Endothelial cell of umbilical vein (primary cell): ENCODE results near the gene UROD. TPM values are rescaled to one million over a fixed set of nuclear protein-coding genes. Genes with fewer than 3 reads are reported as not detected.

Source experiments
- BruUV-seq: library from RNA; stranded (reverse); fragments of 400-500 nt; replicated peaks from 2 replicates; lab custom pipeline; 2021; lab: Mats Ljungman, UMichigan
- CTCF ChIA-PET: fragments of 300-600, 350-600 bp; sonication (Branson Sonifier 250); formaldehyde crosslinking; loops from one replicate; lab custom pipeline; 2021; ENCODE audit warnings: antibody characterized with exemption, inconsistent platforms; lab: Charles Lee
- POLR2A ChIA-PET: fragments of 300-600, 350-600 bp; sonication (Branson Sonifier 250); formaldehyde crosslinking; loops from one replicate; lab custom pipeline; 2021; ENCODE audit warnings: antibody characterized with exemption, inconsistent platforms; lab: Charles Lee
- DNase-seq: peaks from one replicate; pipeline ENCODE4 v3.0.0-alpha.2; 2011; ENCODE audit warnings: low read depth, low spot score
- FAIRE-seq: peaks from 2 replicates; lab custom pipeline; 2011; peaks lifted over from hg19 to GRCh38; lab: Jason Lieb, UNC
- H2AFZ ChIP-seq: 2 replicates; pipeline ENCODE4 v1.6.0; 2012; ENCODE audit warnings: low read depth, low read length, control low read depth, inconsistent platforms
- H3K27ac ChIP-seq: 2 replicates; pipeline ENCODE4 v1.5.1; 2011; ENCODE audit warnings: low read depth, mild to moderate bottlenecking, control low read depth, low read length, moderate library complexity; ENCODE audit not compliant: insufficient read depth
- H3K27me3 ChIP-seq, 2 experiments: 2 replicates each; pipeline versions ENCODE4 v1.6.0 to v1.6.1; 2011; ENCODE audit warnings: low read length in 2 of 2, mixed read lengths in 1 of 2; ENCODE audit not compliant: control insufficient read depth in 2 of 2, insufficient read depth in 2 of 2
- H3K36me3 ChIP-seq, 2 experiments: 2 replicates in 1 of 2; 3 replicates in 1 of 2; pipeline ENCODE4 v1.5.1; 2011; ENCODE audit warnings: low read length in 2 of 2, mild to moderate bottlenecking in 1 of 2, moderate library complexity in 1 of 2; ENCODE audit not compliant: control insufficient read depth in 2 of 2, insufficient read depth in 2 of 2; ENCODE audit errors: extremely low read depth in 1 of 2
- H3K4me1 ChIP-seq: 3 replicates; pipeline ENCODE4 v1.5.1; 2011; ENCODE audit warnings: mild to moderate bottlenecking, low read length; ENCODE audit not compliant: control insufficient read depth, insufficient read depth; ENCODE audit errors: extremely low read depth
- H3K4me2 ChIP-seq: 2 replicates; pipeline ENCODE4 v1.6.1; 2011; ENCODE audit warnings: low read length, control low read depth, mixed read lengths; ENCODE audit not compliant: insufficient read depth
- H3K4me3 ChIP-seq, 3 experiments: fragments of 200-600 bp in 1 of 3; sonication (generic), shearing (Covaris generic) in 1 of 3; replicated peaks in 1 of 3; 2 replicates each; pipeline ENCODE4 v1.5.1; 2011 to 2016; ENCODE audit warnings: control low read depth in 3 of 3, low read length in 3 of 3, mild to moderate bottlenecking in 2 of 3, inconsistent platforms in 1 of 3, low read depth in 1 of 3, moderate library complexity in 1 of 3; ENCODE audit not compliant: insufficient read depth in 1 of 3
- H3K79me2 ChIP-seq: 2 replicates; pipeline ENCODE4 v1.6.0; 2012; ENCODE audit warnings: low read length, inconsistent platforms; ENCODE audit not compliant: control insufficient read depth, insufficient read depth
- H3K9ac ChIP-seq: replicated peaks from 2 replicates; pipeline ENCODE3; 2011; ENCODE audit warnings: low read length, control low read depth; ENCODE audit not compliant: insufficient read depth; ENCODE audit errors: extremely low read depth
- H3K9me1 ChIP-seq: replicated peaks from 3 replicates; pipeline ENCODE4 v1.6.0; 2011; ENCODE audit warnings: mild to moderate bottlenecking, low read length; ENCODE audit not compliant: control insufficient read depth, insufficient read depth; ENCODE audit errors: extremely low read depth
- H3K9me3 ChIP-seq: replicated peaks from 2 replicates; pipeline ENCODE4 v1.5.1; 2012; ENCODE audit warnings: low read length, inconsistent platforms; ENCODE audit not compliant: control insufficient read depth, insufficient read depth
- H4K20me1 ChIP-seq: replicated peaks from 2 replicates; pipeline ENCODE3; 2011; ENCODE audit warnings: mild to moderate bottlenecking, low read length; ENCODE audit not compliant: control insufficient read depth, insufficient read depth; ENCODE audit errors: extremely low read depth
- CTCF ChIP-seq, 2 donors: IDR thresholded peaks; 1 replicate in 1 of 2; 2 replicates in 1 of 2; pipeline ENCODE4 v1.5.1; 2011; ENCODE audit warnings: low read length in 2 of 2, mild to moderate bottlenecking in 2 of 2, moderate library complexity in 2 of 2, control low read depth in 1 of 2, inconsistent platforms in 1 of 2, low read depth in 1 of 2; ENCODE audit not compliant: insufficient read depth in 1 of 2; ENCODE audit errors: extremely low read depth in 1 of 2
- EZH2 ChIP-seq: IDR thresholded peaks from 2 replicates; pipeline ENCODE4 v1.6.1; 2012; ENCODE audit warnings: borderline replicate concordance, low read depth, mild to moderate bottlenecking, moderate library complexity, low read length, inconsistent platforms; ENCODE audit not compliant: severe bottlenecking
- FOS ChIP-seq: IDR thresholded peaks from 2 replicates; pipeline ENCODE4 v1.6.1; 2011; ENCODE audit warnings: mild to moderate bottlenecking, low read length, moderate library complexity, borderline replicate concordance; ENCODE audit not compliant: insufficient read depth
- GATA2 ChIP-seq: IDR thresholded peaks from 2 replicates; pipeline ENCODE4 v1.7.0; 2011; ENCODE audit warnings: low read depth, mild to moderate bottlenecking, moderate library complexity, mixed read lengths, low read length; ENCODE audit not compliant: insufficient read length, insufficient read depth
- JUN ChIP-seq: IDR thresholded peaks from 2 replicates; pipeline ENCODE4 v1.6.1; 2011; ENCODE audit warnings: borderline replicate concordance, low read depth; ENCODE audit not compliant: insufficient read length, insufficient read depth
- MAX ChIP-seq: IDR thresholded peaks from 2 replicates; pipeline ENCODE4 v1.6.1; 2011; ENCODE audit not compliant: insufficient read depth, insufficient read length
- MYC ChIP-seq: IDR thresholded peaks from one replicate; pipeline ENCODE4 v1.6.1; 2011; ENCODE audit warnings: mild to moderate bottlenecking, low read depth, low read length
- POLR2A ChIP-seq: IDR thresholded peaks from 2 replicates; pipeline ENCODE4 v1.6.1; 2012; ENCODE audit warnings: low read depth, mild to moderate bottlenecking, control low read depth, low read length
- POLR2AphosphoS5 ChIP-seq: IDR thresholded peaks from 2 replicates; pipeline ENCODE4 v1.6.1; 2012; ENCODE audit warnings: low read depth, mild to moderate bottlenecking, control low read depth, low read length, moderate library complexity; ENCODE audit not compliant: insufficient read depth
- dilution Hi-C: fragments of 300-500 bp; cut with MboI; formaldehyde crosslinking; loops from one replicate; pipeline ENCODE4 v1.15.0; 2019; ENCODE audit warnings: low sequenced_read_pairs; ENCODE audit not compliant: extremely low pct_ligation_motif_present
- intact Hi-C: fragments of 100-400 bp; cut with micrococcal nuclease; formaldehyde crosslinking; loops from one replicate; pipeline ENCODE4 v1.10.0; 2022
- polyA plus RNA-seq, 4 experiments: library from polyadenylated mRNA; depleted of rRNA in 3 of 4; stranded (reverse) in 3 of 4; unstranded in 1 of 4; fragments of >200 nt; gene quantifications; 2 replicates each; pipeline versions ENCODE4 v1.2.1 to v1.2.3, GENCODE V29; 2011 to 2012; ENCODE audit warnings: missing spikeins in 1 of 4
- total RNA-seq: library from RNA; stranded (reverse); gene quantifications from 2 replicates; pipeline ENCODE4 v1.2.3, GENCODE V29; 2021

Gene UROD
- total and polyA plus RNA-seq, 2 donors (not counting 3 experiments of a cell fraction or from before 2014, with no cell fraction given): 192 to 636 TPM

GRCh38 chr1:45013551-45014209 lies 1.6 kb downstream of the UROD start:
- intact Hi-C loops (loop anchor here (1.0 to 10.0 kb wide), 5 partner anchors 191 to 557 kb away; partner anchors contain the start of genes RNU5D-1 and ZSWIM5), dilution Hi-C loops (no loop called here)
- ChIA-PET POLR2A (interaction anchor here (1.8 kb wide), 1 partner anchor 326 kb away, joined by 11 read pairs; the partner anchor contains the start of genes MUTYH and TOE1), CTCF (interaction anchor here (0.5 to 12.8 kb wide), 51 partner anchors 9 to 571 kb away, joined by 3 to 556 read pairs (median 4); partner anchors contain the start of genes CCDC163, EIF2B3, MMACHC and MUTYH)
- Histone ChIP-seq H3K4me3 (no peak overlapping the region), H3K36me3 (peaks cover 10 to 13% of the 10 kb centered on the region in 2 experiments), H3K27me3 (no peaks in the 10 kb centered on the region), H2AFZ (no peak overlapping the region), H3K4me1 (peaks cover 28% of the 10 kb centered on the region), H3K4me2 (peak overlapping the region; percentile 97), H3K9ac (peak overlapping the region; percentile 94), H3K27ac (no peak overlapping the region), H3K9me3 (no peaks in the 10 kb centered on the region), H3K9me1 (no peaks in the 10 kb centered on the region), H3K79me2 (peaks cover 22% of the 10 kb centered on the region), H4K20me1 (no peaks in the 10 kb centered on the region)
- no peak for FAIRE-seq
- TF ChIP-seq GATA2 (no peak), MAX (no peak), JUN (no peak), EZH2 (no peak), FOS (no peak), MYC (no peak), POLR2AphosphoS5 (no peak), POLR2A (no peak), CTCF (IDR thresholded peaks at IDR 0.05; ENCODE audit: extremely low read depth in 1 of 2, insufficient read depth in 1 of 2, low read depth in 1 of 2, low read length in 2 of 2) (no peak)
- DNase-seq: no peak
- BruUV-seq: no TSS peak
